Neural crest cell (in vitro differentiated cells): Measurements from ENCODE around the gene LARGE1. TPM values are rescaled to one million over a fixed set of nuclear protein-coding genes. Genes with fewer than 3 reads are reported as not detected.
A peak's percentile ranks its signal among the peaks of the same experiment; 100 is the strongest.

Experiments
- DNase-seq: peaks from one replicate; pipeline ENCODE4 v3.0.0; 2021; ENCODE audit warnings: low read depth, mixed read lengths, low spot score
- H3K27ac Mint-ChIP-seq: one replicate; pipeline ENCODE4 v1.8.0; 2021; ENCODE audit warnings: mild to moderate bottlenecking, mixed read lengths; ENCODE audit not compliant: unreplicated experiment
- H3K27me3 Mint-ChIP-seq: 2 replicates; pipeline ENCODE4 v1.8.0; 2021; ENCODE audit warnings: low read depth, mild to moderate bottlenecking, mixed read lengths
- H3K36me3 Mint-ChIP-seq: 2 replicates; pipeline ENCODE4 v1.8.0; 2021; ENCODE audit warnings: low read depth, mild to moderate bottlenecking, mixed read lengths
- H3K4me1 Mint-ChIP-seq: 2 replicates; pipeline ENCODE4 v1.8.0; 2021; ENCODE audit warnings: mixed read lengths
- H3K4me3 Mint-ChIP-seq: one replicate; pipeline ENCODE4 v1.8.0; 2021; ENCODE audit warnings: mild to moderate bottlenecking, mixed read lengths
- H3K9me3 Mint-ChIP-seq: 2 replicates; pipeline ENCODE4 v1.8.0; 2021; ENCODE audit warnings: mixed read lengths
- total RNA-seq: library from RNA; stranded (reverse); gene quantifications from 2 replicates; pipeline ENCODE4 v1.2.1, GENCODE V29; 2021
- TF ChIP-seq, protein P1 (sequence below): fragments of 200-600 bp; sonication (generic); conservative IDR thresholded peaks from 2 replicates; pipeline ENCODE4 v1.5.0; 2021; ENCODE audit warnings: antibody characterized with exemption, mild to moderate bottlenecking

The LARGE1 gene
- total RNA-seq, 1 donor from 2014 or later = 33.0 TPM

- Mint-ChIP-seq H3K4me1 (peaks cover 23% of the 10 kb centered on the region), H3K27me3 (no peaks in the 10 kb centered on the region), H3K27ac (no peak overlapping the region), H3K36me3 (no peaks in the 10 kb centered on the region), H3K9me3 (no peaks in the 10 kb centered on the region), H3K4me3 (no peak overlapping the region)
- no peak for DNase-seq
- TF ChIP-seq, protein P1, sequence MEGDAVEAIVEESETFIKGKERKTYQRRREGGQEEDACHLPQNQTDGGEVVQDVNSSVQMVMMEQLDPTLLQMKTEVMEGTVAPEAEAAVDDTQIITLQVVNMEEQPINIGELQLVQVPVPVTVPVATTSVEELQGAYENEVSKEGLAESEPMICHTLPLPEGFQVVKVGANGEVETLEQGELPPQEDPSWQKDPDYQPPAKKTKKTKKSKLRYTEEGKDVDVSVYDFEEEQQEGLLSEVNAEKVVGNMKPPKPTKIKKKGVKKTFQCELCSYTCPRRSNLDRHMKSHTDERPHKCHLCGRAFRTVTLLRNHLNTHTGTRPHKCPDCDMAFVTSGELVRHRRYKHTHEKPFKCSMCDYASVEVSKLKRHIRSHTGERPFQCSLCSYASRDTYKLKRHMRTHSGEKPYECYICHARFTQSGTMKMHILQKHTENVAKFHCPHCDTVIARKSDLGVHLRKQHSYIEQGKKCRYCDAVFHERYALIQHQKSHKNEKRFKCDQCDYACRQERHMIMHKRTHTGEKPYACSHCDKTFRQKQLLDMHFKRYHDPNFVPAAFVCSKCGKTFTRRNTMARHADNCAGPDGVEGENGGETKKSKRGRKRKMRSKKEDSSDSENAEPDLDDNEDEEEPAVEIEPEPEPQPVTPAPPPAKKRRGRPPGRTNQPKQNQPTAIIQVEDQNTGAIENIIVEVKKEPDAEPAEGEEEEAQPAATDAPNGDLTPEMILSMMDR = no peak
These were observed 438.7 kb downstream of the LARGE1 start for GRCh38 chr22:33481550-33481949.

GRCh38 chr22:33477120-33478111, 442.9 kb downstream of the LARGE1 start:
- no peaks in the 10 kb centered on the region for H3K27me3 Mint-ChIP-seq
- H3K9me3 Mint-ChIP-seq = no peaks in the 10 kb centered on the region
- peak overlapping the region; percentile 30 for H3K27ac Mint-ChIP-seq
- no peak overlapping the region for H3K4me3 Mint-ChIP-seq
- H3K36me3 Mint-ChIP-seq = no peaks in the 10 kb centered on the region
- H3K4me1 Mint-ChIP-seq = peaks cover 26% of the 10 kb centered on the region
- DNase-seq = no peak
- TF ChIP-seq, protein P1 = no peak

DNA sequence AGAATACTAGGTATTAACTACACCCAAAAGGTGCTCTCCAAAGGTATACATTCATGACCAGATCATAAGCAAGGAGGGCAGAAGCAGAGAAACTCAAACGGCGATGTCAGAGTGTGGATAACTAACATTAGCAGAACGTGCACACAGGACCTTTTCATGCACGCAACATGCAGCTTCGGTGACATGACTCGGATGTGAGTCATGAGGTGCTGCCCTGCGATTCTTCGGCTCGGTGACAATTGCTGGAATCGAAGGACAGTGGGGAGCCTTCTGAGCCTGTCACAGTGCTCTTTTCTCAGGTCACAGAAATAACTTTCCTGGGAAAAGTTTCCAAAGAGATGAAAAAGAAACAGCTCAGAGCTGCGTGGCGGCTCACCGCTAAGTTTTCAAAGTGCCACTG, 443.6 kb downstream of the LARGE1 start:
- peak overlapping the region; percentile 30 for H3K27ac Mint-ChIP-seq
- no peak overlapping the region for H3K4me3 Mint-ChIP-seq
- no peaks in the 10 kb centered on the region for H3K9me3 Mint-ChIP-seq
- H3K4me1 Mint-ChIP-seq = peaks cover 31% of the 10 kb centered on the region
- DNase-seq = no peak
- H3K36me3 Mint-ChIP-seq = no peaks in the 10 kb centered on the region
- no peaks in the 10 kb centered on the region for H3K27me3 Mint-ChIP-seq
- TF ChIP-seq, protein P1 = no peak

DNA sequence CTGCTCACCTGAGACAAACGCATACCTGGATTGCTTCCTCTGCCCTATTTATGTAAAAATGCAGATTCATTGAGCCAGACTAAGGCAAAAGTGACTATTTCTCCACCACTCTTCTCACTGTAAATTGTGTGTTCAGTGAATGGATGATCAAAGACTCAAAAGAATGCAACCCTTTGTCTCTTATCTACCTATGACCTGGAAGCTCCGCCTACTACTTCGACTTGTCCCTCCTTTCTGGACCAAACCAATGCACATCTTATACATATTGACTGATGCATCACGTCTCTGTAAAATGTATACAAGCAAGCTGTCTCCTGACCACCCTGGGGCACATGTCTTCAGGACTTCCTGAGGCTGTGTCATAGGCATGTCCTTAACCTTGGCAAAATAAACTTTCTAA, 444.1 kb downstream of the LARGE1 start:
- TF ChIP-seq, protein P1 = no peak
- Mint-ChIP-seq H3K4me1 (peaks cover 31% of the 10 kb centered on the region), H3K27ac (no peak overlapping the region), H3K9me3 (no peaks in the 10 kb centered on the region), H3K36me3 (no peaks in the 10 kb centered on the region), H3K27me3 (no peaks in the 10 kb centered on the region), H3K4me3 (no peak overlapping the region)
- no peak for DNase-seq

DNA sequence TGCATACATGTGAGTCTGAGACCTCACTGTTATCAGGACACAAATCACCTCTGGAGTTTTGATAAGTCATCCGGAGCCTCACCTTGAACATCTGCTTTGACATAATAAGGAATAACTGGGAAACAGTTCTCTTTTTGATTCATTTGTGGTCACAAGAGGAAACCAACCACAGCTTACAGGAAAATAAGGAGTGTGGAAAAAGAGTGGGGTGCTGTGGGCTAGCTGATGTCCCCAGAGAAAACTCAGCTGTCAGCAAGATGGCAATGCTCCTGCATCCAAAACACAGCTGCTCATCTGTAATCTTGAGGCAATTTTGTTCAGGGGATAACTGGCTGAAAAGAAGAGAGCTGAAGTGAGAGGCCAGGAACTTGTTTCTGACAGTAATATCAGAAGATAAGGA, 445.7 kb downstream of the LARGE1 start:
- H3K9me3 Mint-ChIP-seq = no peaks in the 10 kb centered on the region
- H3K27ac Mint-ChIP-seq = no peak overlapping the region
- no peaks in the 10 kb centered on the region for H3K27me3 Mint-ChIP-seq
- H3K4me3 Mint-ChIP-seq = no peak overlapping the region
- TF ChIP-seq, protein P1 = no peak
- no peaks in the 10 kb centered on the region for H3K36me3 Mint-ChIP-seq
- DNase-seq = no peak
- H3K4me1 Mint-ChIP-seq = peaks cover 31% of the 10 kb centered on the region
